Measurements from ENCODE around the gene WNT3A.

Gene WNT3A

DNA sequence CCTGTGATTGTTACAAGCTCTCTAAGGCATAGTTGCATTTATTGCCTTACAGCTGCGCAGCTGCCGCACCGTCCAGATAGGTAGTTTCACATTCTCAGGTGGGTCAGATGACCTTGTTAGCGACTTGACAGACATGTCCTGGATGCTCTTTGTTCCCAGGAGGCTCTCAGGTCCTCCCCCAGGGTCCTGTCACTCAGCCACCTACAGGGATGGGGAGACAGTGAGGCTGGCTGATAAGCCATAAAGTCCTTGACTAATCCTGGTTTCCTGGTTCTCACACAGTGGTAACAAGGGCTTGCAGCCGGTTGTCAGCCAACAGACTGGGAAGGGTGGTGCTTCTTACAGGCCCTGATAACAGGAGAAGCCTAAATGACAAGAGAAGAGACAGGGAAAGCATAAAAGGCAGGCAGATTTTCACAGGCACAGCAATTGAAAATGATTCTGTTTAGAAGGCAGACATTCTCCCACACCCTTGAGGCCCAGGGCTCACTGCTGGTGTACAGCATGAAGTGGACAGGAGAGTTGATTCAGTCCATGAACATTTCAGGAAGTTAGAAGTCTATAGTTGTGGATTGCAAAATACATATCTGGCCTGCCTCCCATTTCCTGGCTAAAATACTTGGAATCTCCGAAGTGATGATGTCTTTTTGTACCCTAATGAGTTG, 78.6 kb downstream of the WNT3A start:
- no peak for DNase-seq

DNA sequence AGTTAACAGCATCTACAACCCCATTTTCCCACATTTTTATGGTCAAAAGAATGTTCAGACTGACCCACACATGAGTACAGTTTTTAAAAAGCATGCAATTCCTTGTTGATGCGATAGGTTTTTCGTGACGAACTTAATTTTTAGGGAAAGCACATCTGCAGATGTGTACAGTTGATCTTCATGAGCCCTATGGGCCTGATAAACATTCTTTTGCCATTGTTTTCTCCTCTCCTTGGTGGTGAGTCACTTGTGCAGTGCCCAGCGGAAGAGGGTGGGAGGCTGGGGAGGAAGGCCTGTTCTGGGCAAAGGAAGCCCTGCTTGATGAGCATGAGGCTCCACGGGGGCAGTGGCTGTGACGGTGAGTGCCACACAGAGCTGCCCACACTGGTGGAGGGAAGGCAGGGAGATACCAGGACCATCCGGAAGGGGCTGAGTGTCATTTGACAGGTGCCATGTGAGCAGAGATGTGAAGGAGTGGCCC, 81.0 kb downstream of the WNT3A start:
- DNase-seq: no peak

DNA sequence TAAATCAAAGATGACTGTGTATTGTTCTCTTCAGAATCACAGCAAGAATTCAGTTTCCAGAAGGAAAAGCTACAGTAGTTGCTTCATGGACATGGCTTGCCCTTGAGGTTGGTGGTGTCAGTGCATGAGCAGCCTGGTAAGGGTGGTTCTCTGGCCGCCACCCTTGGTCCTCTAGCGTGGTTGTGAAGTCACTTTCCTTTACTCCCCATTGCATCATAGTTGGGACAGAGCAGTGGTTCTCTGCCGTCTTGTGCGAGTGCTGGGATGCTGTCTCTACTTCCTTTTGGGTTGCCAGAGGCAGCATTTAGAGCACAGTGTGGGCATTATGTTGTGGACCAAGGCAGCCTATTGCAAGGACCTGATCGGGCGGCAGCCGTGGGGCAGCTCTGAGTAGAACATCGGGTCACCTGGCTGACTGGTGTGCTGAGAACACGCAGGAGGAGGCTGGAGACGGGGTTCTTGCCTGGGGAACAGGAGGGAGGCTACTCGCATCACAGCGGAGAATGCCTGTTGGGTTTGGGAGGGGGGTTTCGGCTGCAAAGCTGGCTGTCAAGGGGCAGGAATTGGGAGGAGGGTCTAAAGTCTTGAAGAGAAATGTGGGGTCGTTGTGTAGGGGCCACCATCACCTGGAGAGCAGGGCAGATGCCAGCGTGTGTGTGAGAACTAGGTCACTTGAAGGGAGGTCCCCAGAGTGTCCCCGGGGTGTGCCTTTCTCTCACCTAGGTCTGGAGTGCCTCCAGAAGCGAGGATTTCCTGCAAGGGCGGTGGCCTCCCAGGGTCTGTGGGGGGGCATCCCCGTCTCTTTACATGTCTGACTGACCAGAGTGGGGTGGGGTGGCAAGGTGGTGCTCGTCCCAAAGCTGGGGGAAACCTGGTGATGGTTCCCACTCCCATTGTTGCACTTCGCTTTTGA, 82.0 kb downstream of the WNT3A start:
- no peak for DNase-seq

DNA sequence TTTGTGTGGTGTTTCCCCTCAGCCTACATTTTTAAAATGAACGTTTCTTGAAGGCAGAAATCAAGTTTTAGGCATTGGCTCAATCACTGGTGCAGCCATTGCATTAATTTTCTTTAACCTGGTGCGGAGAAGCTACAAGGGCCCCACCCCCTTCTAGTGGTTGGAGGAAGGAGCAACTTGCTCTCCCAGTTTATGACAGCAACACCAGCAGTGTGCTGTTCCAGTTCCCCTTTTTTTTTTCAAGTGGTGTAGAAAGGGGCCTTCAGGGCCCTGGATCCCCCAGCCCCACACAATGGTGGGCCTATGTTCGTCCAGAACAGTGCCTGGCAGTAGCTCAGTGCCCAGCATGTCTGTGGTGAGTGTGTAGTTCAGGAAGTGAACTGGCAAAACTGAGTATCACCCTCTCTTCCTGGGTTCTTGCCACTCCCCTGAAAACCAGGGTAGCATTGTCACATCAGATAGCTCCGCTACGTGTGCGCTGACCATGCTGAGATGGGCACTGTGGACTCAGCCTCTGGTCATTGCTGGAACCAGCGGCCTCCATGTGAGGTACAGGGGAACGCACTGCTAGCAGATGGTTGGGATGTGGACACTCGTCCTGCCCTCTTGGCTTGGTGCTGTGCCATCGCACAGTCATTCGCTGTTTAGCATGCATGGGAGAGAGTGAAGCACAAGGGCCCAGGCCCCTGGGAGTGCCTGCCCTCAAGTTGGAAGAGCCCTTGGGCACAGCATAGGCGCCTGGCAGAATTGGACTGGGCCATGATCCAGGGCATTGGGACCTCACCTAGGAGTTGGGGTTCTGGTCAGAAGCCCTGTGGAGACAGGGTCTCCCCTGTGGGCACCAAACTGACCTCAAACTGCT, 83.0 kb downstream of the WNT3A start:
- DNase-seq: no peak

DNA sequence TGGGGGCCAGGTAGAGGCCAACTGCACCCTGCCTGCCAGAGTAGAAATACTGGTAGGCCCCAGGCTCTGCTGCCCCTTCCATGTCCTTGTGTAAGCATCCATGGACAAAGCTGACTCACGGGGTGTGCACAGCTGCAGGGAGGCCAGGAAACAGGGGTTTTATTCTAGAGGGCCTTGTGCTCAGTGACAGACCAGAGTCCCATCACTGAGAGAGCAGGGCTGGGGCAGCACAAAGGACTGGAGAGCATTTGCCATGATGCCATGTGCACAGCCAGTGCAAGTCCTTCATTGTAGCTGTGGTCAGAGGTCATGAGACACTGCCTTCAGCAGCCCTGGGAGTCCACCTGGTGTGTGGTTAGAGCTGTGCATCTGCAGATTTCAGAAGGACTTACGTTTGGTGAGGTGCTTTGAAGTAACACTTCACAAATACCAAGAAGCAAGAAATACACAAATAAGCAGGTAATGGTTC, 83.8 kb downstream of the WNT3A start:
- DNase-seq: peak in 1 of 2 donors; percentile 0

DNA sequence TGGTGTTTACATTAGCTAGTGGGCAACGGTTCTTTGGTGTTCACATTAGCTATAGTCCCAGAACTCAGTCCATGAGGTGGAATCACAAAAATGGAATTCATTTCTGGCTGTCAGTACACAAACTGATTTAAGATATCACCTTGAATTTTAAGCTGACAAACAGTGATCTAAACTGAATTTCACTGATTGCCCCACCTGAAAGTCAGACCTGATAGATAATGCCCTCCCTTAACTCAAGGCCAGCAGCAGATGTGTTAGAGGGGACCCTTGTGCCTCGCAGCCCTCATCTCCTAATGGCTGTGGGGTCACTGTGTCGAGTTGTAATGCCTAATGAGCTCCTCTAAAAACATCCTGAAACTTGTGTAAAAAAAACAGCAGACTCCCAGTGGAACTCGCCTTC, 84.3 kb downstream of the WNT3A start:
- no peak for DNase-seq

DNA sequence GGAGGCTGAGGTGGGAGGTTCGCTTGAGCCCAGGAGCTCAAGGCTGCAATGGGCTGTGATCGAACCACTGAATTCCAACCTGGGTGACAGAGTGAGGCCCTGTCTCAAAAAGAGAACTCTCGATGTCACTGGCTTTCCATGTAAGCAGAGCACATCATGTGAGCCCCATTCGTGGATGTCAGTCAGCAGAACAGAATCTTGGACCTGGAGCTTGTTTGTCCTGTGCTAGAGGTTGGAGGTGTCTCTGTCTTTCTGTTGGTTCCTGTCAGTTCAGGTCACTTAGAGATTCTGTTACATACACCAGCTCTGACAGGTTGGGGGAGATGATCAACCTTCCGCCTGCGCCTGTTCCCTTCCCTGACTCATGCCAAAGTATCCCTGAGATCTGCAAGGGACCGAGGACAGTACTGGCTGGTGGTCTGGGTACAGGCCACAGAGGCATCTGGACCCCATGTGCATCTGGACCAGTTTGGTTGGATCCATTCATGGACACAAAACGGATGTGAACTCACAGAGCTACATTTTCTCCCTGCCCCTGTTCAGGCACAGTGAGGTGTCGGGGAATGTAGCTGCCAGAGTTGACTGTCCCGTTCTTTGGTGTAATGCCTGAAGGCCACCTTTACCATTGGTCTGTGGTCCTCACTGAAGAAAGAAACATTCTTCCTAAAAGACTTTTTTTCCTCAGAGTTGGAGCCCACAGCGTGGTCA, 85.7 kb downstream of the WNT3A start:
- peak in 1 of 2 donors; percentile 16 for DNase-seq

DNA sequence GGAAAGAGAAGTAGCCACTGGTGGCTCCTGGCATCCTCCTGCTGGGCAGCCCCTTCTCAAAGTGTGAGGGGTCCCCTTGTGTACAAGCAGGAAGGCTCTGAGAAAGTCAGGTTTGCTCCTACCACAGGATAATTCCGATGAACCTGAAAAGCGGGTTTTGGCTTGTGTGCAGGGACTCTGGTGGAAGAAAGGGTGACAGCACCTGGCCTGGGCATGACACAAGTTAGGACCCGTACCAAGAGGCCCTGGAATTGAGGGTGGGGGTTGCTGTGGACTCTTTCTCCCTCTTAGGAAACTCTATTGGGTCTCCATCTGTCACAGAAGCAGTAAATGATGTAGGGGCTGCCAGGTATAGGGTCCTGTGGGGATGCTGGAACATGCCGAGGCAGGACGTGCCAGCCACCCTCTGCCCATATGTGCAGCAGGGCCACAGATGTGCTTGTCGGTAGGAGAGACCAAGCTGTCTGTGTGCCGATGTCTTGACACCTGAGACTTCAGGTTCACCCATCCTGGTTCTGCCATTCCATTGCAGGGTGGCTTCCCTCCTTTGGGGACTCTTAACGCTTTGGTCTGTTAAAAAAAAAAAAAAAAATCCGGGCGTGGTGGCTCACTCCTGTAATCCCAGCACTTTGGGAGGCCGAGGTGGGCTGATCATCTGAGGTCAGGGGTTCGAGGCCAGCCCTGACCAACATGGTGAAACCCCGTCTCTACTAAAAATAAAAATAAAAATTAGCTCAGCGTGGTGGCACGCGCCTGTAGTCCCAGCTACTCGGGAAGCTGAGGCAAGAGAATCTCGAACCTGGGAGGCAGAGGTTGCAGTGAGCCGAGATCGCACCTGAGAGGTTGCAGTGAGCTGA, 86.5 kb downstream of the WNT3A start:
- DNase-seq: peak in 1 of 2 donors; percentile 15

DNA sequence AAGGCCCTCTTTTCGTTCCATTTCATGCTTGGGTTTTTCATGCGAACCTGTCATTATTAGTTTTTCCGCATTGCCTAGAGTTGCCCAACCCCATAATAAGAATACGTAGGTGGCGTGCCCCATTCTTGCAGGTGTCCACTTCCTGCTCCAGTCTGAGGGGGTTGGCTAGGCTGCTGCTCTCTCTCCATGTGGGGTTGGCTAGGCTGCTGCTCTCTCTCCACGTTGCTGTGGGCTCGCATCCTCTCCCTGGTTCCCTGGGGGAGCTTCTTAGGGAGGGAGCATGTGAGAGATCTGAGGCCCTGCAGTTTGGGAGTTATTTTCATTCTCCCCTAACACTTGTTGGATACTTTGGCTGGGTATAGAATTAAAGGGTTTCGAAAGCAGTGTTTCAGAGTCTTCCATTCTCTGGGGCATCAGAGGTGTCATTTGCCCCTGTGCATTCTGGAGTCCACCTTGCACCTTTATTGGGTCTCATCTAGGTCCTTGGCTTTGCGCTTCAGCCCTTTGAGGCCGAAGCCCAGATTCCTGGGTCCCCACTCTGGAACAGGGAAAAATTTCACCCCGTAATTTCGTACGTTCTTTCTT, 87.7 kb downstream of the WNT3A start:
- DNase-seq: peak in 1 of 2 donors; percentile 1

DNA sequence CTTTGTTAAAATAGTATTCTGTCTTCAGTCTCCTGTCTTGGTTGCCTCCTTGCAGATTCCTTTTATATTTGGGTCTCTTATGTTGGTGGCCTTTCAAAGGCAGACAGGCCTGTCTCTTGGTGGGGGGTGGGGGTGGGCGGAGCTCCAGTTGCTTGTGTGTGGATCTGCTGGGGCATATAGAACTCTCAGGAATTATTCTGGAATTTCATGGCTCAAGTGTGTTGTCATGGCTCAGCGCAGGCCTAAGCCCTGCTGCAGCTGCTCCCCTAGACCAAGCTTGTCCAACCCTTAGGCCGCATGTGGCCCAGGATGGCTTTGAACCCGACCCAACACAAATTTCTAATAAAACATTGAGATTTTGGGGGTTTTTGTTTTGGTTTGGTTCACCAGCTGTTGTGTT, 88.4 kb downstream of the WNT3A start:
- DNase-seq: no peak

DNA sequence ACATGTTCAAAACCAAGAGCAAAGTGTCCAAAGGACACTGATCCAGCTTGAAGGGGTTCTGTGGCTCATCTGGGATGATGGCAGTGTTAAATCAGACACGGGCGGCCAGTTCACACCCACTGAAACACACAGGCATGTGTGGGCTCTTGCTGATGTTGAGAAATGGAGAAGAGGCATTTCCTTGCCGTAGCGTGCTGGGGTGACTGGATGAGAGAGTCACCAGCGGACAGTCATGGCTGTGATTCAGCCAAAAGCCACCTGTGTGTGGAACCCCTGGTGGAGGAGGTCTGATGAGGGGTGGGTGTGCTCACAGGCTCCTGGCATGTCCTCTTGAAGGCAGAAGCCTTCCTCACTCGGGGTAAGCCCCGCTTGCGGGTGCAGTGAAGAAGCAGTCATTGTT, 89.1 kb downstream of the WNT3A start:
- peak in 1 of 2 donors; percentile 1 for DNase-seq

DNA sequence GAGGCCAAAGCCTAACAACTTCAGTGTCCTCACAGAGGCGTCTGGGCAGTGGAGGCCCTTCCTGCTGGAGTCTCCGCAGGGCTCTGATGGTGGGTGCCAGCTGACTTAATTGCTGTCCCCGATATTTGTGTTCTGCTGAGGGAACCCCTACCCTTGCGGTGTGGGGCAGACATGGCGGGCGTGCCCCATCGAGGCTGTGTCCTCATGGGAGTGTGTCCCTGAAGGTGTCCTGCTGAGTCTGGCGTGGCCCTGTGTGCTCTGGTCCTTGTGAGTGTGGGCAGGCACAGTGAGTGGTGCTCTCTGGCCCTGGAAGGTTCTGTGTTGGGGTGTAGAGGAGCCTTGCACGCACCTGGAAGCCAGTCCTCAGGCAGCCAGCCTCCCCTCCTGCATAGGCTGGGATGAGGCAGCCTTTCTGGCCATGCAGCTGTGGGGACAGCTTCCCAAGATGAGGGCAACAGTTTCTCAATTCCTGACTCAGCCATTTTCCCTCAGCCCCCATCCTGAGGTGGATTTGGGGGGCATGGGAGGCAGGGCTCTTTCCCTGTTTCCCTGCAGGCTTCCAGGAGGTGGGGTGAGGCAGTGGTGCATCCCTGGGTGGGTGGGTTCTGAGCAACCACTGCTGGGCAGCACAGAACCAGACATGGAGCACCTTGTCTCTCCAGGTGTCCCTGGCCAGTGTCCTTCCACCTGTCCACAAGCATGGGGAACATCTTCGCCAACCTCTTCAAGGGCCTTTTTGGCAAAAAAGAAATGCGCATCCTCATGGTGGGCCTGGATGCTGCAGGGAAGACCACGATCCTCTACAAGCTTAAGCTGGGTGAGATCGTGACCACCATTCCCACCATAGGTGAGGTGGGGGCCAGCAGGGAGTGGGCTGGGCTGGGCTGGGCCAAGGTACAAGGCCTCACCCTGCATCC, 89.9 kb downstream of the WNT3A start:
- DNase-seq: no peak

DNA sequence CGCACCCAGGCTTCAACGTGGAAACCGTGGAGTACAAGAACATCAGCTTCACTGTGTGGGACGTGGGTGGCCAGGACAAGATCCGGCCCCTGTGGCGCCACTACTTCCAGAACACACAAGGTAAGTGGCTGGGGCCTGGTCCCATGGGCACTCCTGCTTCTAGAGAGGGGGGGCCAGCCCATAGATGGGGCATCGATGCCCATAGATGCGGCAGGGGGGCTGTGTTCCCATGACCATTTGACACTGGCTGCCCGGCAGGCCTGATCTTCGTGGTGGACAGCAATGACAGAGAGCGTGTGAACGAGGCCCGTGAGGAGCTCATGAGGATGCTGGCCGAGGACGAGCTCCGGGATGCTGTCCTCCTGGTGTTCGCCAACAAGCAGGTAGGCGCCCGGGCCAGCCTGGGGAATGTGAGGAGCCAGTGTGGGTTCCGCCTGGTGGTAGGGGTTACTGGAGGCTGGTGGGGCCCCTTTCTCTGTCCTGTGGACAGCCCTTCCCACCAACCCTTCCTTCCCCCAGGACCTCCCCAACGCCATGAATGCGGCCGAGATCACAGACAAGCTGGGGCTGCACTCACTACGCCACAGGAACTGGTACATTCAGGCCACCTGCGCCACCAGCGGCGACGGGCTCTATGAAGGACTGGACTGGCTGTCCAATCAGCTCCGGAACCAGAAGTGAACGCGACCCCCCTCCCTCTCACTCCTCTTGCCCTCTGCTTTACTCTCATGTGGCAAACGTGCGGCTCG, 90.7 kb downstream of the WNT3A start:
- peak in 1 of 2 donors; percentile 1 for DNase-seq

DNA sequence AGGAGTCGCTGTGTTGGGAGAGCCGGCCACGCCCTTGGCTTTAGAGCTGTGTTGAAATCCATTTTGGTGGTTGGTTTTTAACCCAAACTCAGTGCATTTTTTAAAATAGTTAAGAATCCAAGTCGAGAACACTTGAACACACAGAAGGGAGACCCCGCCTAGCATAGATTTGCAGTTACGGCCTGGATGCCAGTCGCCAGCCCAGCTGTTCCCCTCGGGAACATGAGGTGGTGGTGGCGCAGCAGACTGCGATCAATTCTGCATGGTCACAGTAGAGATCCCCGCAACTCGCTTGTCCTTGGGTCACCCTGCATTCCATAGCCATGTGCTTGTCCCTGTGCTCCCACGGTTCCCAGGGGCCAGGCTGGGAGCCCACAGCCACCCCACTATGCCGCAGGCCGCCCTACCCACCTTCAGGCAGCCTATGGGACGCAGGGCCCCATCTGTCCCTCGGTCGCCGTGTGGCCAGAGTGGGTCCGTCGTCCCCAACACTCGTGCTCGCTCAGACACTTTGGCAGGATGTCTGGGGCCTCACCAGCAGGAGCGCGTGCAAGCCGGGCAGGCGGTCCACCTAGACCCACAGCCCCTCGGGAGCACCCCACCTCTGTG, 91.6 kb downstream of the WNT3A start:
- DNase-seq: peak in 1 of 2 donors; percentile 2

DNA sequence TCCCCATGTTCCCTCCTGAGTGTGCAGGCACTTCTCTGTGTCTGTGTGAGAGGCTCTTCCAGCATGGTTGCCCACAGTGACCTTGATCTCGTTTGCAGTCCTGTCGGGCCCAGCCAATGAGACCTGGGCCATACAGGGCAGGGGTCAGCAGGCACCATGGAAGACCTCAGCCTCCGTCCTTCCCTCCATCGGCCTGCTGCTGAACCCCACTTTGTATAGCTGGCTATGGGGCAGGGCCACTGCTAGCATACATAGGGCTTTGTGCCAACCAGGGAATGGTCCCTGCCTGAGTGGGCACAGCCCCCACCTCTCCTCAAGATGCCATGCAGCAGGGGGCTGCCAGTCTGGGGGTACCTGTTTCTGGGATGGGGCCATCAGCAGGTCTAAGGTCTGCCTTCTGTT, 92.5 kb downstream of the WNT3A start:
- DNase-seq: peak in 1 of 2 donors; percentile 1

DNA sequence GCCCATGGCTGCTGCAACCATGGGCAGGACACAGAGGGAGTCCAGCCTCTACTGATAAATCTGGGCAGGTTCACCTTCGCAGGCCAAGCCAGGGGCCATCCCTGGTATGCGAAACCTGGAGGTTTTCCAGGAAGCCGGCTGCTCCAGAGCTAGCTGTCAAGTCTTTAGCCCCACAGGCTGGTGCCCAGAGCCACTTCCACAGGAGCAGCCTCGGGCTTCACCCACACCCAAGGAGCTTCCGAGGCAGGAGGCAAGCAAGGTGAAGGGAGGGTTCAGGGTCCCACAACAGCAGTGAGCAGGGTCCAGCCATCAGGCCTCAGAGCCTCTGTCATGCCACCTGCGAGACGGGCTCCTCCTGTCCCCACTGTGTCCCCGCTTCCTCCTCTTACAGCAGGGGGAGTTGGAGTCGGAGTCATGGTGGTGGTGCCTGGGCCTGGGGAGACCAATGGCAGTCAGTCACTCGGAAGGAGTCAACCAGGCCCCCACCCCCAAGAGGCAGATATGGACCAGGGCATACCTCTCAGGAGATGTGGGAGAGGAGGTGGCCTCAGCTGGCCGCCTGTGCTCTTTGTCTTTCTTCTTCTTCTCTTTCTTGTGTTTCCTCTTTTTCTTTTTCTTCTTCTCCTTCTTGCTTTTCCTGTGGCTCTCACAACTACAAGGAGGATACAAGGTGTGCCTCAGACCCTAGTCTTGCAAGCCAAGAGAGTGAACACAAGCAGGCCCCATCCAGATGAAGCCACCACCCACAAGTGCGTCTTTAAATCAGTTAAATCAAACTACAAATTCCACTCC, 94.2 kb downstream of the WNT3A start:
- no peak for DNase-seq

DNA sequence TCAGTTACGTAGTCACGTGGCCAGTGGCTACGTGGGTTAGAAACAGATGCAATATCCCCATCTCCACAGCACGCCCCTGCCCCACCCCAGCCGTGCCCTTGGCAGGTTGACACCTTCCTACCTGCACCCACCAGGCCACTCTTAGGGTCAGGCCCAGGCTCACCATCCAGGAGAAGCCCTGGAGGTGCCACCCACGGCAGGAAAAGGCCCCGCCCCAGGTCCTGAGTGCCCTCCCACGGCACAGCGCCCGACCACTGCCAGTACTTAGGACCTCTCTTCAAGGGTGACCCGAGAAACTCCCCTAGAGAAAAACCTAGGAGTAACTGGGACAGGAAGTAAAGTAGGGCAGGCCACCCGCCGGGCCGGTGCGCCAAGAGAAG, 94.8 kb downstream of the WNT3A start:
- no peak for DNase-seq

Measured in stimulated activated CD4-positive, alpha-beta T cell treated with anti-CD3 and anti-CD28 coated beads, Interleukin-2, amount 100 ng/mL, for 24 hours (primary cell).